Medulla oblongata (tissue), 1 donor: Measurements from ENCODE around the gene C1QTNF9B.
"Not testable (repeated sequence)": the region's sequence is repeated elsewhere in the genome, so short reads cannot be mapped to it uniquely, and the experiment has no call there.

ENCODE experiments used
- DNase-seq: peaks from one replicate; pipeline ENCODE4 v3.0.0-alpha.2; 2015; ENCODE audit errors: extremely low spot score

Gene C1QTNF9B

DNA sequence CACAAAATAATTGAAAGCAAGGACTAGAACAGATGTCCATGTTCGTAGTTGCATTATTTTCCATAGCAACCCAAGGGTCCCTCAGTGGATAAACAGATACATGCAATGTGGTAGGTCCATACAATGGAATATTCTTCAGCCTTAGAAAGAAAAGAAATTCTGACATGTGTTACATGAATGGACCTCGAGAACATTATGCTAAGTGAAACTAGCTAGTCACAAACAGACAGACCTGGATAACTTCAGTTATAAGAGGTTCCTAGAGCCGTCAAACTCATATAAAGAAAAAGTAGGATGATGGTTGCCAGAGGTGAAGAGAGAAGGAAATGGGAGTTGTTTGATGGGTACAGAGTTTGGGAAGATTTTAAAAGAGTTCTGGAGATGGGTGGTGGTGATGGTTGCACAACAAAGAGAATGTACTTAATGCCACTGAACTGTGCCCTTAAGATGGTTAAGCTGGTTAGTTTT is at the start of gene C1QTNF9B:
Gene C1QTNF9B, minus strand, starts transcription at position 51 of the 468 bp plus-strand sequence.
- DNase-seq = not testable (repeated sequence)

- no peak for DNase-seq
Observed at GRCh38 chr13:23946900-23947299, 49.6 kb upstream of the C1QTNF9B start.

- DNase-seq = no peak
Observed at GRCh38 chr13:23946067-23946466, 48.8 kb upstream of the C1QTNF9B start.

DNA sequence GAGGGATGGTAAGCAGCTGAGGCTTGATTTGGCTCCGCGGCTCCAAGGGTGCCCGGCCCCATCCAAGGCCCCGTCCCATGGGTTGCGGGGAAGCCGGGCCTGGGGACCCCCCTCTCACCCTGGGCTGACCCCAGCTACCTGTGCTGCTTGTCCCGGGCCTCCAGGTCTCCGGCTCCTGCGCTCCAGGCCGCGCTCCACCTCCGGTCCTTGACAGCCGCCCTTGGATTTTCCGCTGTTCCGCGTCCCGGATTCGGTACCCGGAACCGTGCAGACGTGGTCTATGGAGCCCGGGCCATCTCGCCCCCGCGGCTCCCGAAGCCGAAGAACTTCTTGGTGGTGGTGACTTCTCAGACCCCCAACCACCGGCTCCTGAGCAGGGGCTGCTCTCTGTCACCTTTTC is 48.3 kb upstream of the C1QTNF9B start:
- no peak for DNase-seq

DNA sequence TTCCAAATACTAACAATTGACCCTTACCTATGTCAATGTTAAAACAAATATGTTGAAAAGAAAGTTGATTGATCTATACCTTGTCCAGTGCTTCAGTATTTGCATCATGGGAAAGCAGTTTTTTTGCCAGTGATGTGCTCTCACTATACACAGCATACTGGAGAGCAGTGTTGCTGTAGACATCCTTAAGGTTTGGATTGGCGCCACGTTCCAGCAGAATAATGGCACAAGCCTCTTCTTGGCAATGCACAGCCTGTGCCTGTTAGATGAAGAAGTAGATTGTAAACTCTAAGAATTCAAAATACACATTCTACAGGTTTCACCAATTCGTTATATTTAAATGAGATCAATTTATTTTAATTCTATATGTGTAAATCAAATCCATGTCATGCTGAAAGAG is 43.9 kb upstream of the C1QTNF9B start:
- DNase-seq = no peak

GRCh38 chr13:23939666-23940065 is 42.4 kb upstream of the C1QTNF9B start:
- not testable (repeated sequence) for DNase-seq

DNA sequence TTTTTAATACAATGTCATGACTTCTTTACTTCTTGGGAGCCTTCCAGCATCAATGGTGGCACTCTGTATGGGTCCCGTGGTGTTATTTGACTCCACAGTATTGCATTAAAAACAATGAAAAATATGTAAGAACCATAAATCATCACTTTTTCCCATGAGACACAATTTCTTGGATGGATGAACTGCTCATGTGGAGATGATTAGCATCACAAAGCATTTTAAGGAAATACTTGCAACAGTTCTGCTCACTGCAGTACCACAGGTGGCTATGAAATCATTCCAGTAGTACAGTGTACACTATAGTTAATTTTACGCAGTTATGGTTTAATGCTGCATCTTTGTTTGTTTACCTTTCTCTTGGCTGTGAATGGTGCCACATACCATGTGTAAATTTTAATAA is 37.2 kb upstream of the C1QTNF9B start:
- DNase-seq = no peak

GRCh38 chr13:23928985-23929384 is 31.7 kb upstream of the C1QTNF9B start:
- DNase-seq = no peak

DNA sequence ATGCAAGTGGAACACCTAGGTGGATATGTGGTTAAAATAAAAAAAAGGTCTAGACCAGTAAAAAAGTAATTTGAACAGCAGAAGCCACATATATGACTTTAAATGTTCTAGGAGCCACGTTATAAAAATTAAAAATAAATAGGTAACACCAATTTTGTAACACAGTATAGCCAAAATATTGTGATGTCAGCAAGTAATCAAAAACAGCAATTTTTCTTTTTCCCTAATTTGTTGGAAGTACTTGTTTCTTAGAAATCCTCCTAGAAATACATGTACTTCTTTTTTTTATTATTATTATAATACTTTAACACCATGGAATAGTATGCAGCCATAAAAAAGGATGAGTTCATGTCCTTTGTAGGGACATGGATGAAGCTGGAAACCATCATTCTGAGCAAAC is 25.7 kb upstream of the C1QTNF9B start:
- no peak for DNase-seq

- DNase-seq = no peak
Observed at GRCh38 chr13:23922005-23922932, 25.0 kb upstream of the C1QTNF9B start.

DNA sequence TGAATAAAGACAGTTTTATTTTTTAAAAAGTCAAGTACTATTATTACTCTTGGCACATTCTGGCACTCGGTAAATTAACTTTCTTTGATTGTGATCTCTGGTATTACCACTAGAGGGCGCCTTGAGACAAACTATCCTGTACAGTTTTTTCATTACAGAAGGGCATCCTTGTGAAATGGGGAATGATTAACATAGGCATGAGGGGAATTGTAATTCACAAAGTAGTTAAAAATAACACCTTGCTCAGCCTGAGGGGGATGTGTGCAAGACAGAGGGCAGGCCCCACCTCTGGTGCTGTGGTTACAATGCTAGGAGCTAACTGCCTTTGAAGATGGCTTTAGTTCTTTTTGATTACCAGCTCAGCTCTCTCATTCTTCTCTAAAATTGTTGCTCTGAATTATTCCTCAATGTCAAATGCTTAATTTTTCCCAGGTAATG is 24.2 kb upstream of the C1QTNF9B start:
- peak; percentile 83 for DNase-seq

GRCh38 chr13:23919006-23919405 is 21.7 kb upstream of the C1QTNF9B start:
- no peak for DNase-seq

DNA sequence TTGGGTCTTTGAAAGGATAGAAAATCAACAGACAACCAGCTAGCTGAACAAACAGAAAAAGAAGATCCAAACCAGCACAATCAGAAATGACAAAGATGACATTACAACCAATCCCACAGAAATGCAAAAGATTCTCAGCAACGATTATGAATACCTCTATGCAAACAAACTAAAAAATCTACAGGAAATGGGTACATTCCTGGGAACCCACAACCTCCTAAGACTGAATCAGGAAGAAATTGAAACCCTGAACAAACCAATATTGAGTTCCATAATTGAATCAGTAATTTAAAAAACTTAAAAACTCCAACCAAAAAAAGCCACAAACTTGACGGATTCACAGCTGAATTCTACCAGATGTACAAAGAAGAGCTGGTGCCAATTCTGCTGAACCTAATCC is 20.9 kb upstream of the C1QTNF9B start:
- DNase-seq = no peak

GRCh38 chr13:23915308-23915707 is 18.0 kb upstream of the C1QTNF9B start:
- DNase-seq = no peak

DNA sequence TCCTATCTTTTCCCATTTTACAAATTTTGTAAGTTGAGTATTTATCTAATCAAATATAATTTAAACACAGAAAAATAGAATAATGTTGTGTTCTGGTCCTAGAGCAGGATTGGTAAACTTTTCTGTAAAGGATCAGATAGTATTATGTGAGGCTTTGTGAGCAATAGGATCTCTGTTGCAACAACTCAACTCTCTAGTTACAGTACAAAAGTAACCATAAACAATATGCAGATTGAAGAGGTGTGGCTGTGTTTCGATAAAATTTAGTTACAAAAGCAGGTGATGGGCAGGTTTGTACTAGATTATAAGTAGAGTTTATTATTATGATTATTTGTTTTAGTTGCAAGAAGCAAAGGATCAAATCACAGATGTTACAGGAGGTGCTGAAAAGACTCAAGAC is 15.2 kb upstream of the C1QTNF9B start:
- DNase-seq = no peak

DNA sequence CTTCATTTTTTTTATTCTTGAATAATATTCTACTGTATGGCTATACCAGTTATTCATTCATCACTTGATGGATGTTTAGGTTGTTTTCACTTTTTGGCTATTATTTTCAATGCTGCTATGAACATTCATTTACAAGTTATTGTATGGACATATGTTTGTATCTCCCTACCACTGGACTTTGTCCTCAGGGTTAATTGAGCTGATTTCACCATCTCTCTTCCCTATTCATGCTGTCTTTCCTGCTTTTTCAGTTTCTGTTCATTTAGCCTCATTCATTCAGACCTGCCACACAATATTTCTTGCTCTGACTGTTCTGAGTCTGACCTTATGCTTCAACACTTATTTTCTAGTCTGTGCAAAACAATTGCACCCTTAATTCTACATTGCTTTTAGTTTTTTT is 12.3 kb upstream of the C1QTNF9B start:
- no peak for DNase-seq

GRCh38 chr13:23905766-23906165 is 8.5 kb upstream of the C1QTNF9B start:
- DNase-seq = no peak

DNA sequence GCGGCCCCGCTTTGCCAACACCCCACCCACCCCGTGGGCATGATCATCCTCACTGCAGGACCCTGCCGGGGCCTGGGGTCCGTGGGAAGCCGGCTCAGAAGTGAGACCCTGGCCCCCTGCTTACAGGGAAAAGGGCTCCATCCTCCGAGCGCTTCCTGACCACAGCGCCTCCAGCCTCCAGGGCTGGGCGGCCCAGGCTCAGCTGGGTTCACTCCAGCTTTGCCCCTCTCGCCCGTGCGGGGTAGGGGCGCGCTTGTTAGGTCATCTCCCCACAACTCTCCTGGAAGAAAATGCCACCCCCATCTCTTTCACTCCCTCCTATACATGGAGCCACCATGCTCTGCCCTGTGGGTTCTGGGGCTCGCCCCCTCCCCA is 6.6 kb upstream of the C1QTNF9B start:
- no peak for DNase-seq

- no peak for DNase-seq
Observed at GRCh38 chr13:23902975-23903905, 5.9 kb upstream of the C1QTNF9B start.

DNA sequence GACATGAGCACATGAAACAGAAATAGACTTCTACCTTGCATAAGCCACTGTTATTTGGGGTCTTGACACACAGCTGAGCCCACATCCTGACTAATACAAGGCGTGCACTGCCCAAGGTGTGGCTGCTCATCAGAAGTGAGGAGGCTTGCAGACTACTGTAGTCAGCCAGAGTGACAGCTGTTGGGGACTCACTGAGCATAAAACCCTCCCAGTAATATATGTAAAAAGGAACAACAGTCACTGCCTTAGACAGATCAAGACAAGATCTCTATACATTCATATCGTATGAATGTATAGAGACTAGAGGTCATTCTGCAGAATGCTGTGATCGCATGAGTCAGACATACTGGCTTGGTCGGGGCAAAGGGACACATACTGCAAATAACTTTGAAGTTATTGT is 4.1 kb upstream of the C1QTNF9B start:
- DNase-seq = no peak

DNA sequence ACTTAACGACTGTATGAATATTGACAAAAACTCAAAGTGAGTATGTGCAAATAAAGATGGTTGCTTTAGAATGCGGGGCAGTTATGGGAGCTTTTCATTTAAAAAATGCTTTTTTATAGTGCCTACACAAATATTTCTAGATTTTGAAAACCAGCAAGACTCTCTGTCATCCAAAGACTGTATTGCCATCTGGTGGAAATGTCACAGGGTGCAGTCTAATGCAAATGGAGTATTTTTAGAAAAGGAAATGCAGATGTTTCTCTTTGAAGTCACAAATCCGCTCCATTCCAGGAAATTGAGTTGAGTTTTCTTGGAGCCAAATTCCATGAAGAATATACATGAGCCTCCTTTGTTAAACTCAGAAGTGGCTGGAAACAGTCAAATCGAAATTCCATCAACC is 2.3 kb upstream of the C1QTNF9B start:
- DNase-seq = peak; percentile 50

DNA sequence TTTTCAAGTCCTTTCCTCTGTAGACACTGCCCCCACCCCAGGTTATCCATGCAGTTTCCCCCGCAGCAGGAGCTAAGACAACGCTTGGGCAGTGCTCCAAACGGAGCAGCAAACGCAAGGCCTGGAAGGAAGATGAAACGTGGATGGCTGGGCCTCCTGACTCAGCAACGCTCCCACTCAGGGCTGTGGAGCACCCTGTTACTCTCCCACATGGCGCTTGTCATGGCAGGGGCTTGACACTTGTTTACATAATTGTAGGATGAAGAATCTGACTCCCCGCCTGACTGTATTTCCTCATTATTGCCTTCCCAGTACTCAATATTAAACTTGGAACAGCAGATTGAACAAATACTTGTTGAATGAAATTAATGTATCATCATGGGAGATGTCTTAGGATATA is 799 bp upstream of the C1QTNF9B start:
- DNase-seq = no peak
